HG03521 (cell line): Measurements from ENCODE around the gene CPNE8.

Experiments used
- ATAC-seq: cut with Tn5 transposase; IDR thresholded peaks from one replicate; pipeline ENCODE4 v1.9.1; 2021; ENCODE audit warnings: mild to moderate bottlenecking, moderate library complexity; ENCODE audit not compliant: unreplicated experiment

CPNE8 gene

GRCh38 chr12:38905480-38906351 is at the start of gene CPNE8:
Gene CPNE8 (minus strand): TSS chr12:38905591. CDS start chr12:38905534, 57 bp downstream.
- ATAC-seq = peak; percentile 60

- no peak for ATAC-seq
These were observed 49.0 kb upstream of the CPNE8 start for GRCh38 chr12:38954238-38954873.

DNA sequence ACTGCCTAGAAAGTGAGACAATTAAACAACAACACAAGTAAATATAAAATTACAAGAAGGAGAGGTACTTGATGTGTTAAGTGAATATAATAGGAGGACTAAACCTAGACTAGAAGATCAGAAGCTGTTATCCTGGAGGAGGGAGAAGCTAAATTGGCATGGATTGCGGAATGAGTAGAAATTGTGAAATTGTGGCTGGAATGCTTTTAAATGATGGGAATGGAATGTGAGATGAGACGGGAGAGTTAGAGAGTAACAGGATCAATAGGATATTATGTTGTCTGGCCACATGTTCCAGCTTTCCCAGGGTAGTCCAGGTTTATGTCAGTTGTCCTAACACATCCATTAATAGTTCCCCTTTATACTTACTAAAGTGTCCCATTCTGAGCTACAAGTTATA is 44.0 kb upstream of the CPNE8 start:
- no peak for ATAC-seq

GRCh38 chr12:38934686-38935085 is 29.3 kb upstream of the CPNE8 start:
- ATAC-seq = no peak

DNA sequence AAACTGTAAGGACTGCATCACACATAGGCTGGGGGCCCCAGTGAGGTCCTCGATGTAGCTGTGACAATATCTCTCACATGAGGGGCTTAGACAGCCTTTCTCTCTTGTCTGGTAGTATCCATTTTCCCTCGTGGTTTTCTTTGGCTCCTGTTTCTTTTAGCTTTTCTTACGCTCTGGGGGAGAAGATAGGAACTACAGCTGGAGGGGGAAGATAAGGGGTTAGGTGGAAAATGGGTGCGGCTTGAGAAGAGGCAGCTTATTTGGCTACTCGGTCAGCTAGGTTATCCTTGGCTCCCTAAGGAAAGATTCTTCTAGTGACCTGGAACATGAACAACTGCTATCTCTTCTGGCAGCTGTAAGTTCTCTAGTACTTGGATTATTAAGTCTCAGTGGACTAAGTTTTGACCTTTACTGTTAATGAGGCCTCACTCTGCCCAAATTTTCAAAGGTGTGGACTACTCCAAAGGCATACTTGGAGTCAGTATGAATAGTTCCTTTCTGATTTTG is 28.7 kb upstream of the CPNE8 start:
- ATAC-seq = no peak

GRCh38 chr12:38932320-38932719 is 26.9 kb upstream of the CPNE8 start:
- no peak for ATAC-seq

DNA sequence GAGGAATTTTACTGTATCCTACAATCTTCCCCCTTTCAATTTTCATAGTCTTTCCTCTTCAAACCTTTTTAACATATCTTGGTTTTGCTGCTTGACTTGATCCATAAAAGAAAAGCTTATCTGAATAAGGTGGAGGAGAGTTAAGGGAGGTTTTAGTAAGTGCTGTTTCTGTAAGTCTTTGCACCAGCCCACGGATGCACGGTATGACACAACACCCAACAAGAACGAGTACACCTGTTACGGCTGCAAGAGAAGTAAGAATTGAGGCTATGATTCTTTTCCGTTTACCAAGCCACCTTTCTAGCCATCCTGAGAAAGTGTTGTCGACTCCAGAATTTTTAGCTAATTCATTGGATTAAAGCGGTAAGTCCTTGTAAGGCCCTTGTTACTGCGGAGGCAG is 26.1 kb upstream of the CPNE8 start:
- ATAC-seq = no peak

- no peak for ATAC-seq
These were observed 25.6 kb upstream of the CPNE8 start for GRCh38 chr12:38930990-38931389.

DNA sequence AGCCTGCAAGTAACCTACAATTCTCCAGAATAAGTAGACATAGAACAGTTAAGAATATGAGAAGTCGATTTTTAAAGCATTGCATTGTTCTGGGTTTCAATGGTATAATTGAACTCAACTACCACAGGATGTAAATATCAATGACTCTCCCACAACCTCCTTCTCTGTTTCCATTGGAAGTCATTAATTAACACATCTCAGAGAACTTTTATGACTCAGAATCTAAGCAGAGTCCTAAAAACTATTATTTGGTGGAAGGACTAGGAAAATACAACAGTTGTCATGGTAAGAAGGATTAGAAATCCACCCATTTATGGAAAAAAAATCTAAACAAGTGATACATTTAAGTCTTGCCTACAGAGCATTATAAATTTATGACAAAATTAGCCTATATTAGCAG is 21.1 kb upstream of the CPNE8 start:
- ATAC-seq = no peak

- ATAC-seq = peak; percentile 94
These were observed 15.8 kb upstream of the CPNE8 start for GRCh38 chr12:38921025-38921677.

GRCh38 chr12:38919191-38919590 is 13.8 kb upstream of the CPNE8 start:
- no peak for ATAC-seq

- ATAC-seq = no peak
These were observed 10.2 kb upstream of the CPNE8 start for GRCh38 chr12:38915429-38916182.

GRCh38 chr12:38912116-38912515 is 6.7 kb upstream of the CPNE8 start:
- no peak for ATAC-seq

- no peak for ATAC-seq
These were observed 6.2 kb upstream of the CPNE8 start for GRCh38 chr12:38911611-38912010.

DNA sequence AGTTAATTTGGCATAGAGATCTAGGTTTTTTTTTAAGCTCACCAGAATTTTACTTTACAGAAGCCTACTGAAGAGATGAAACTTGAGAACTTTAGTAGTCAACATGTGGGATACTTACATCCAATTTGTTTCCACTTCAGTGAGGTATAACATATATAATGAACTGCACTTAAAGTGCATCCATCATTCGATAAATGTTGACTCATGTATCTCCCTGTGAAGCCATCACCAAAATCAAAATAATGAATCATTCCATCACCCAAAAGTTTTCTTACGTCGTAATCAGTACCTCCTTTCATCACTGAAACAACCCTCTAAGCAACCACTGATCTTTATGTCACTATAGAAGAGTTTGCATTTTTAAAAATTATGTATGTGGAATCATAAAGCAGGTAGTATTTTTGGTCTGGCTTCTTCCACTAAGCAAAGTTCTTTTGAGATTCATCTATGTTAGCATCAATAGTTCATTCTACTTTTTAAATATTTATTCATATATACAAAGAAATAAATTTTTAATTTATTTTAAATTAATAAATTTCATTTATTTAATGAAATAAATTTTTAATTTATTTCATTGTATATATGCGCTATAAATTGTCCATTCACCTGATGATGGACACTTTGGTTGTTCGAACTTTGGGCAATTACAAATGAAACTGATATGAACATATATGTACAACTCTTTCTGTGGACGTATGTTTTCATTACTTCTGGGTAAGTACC is 2.0 kb upstream of the CPNE8 start:
- ATAC-seq = no peak

GRCh38 chr12:38906482-38907200 is 1.2 kb upstream of the CPNE8 start:
- peak; percentile 60 for ATAC-seq

DNA sequence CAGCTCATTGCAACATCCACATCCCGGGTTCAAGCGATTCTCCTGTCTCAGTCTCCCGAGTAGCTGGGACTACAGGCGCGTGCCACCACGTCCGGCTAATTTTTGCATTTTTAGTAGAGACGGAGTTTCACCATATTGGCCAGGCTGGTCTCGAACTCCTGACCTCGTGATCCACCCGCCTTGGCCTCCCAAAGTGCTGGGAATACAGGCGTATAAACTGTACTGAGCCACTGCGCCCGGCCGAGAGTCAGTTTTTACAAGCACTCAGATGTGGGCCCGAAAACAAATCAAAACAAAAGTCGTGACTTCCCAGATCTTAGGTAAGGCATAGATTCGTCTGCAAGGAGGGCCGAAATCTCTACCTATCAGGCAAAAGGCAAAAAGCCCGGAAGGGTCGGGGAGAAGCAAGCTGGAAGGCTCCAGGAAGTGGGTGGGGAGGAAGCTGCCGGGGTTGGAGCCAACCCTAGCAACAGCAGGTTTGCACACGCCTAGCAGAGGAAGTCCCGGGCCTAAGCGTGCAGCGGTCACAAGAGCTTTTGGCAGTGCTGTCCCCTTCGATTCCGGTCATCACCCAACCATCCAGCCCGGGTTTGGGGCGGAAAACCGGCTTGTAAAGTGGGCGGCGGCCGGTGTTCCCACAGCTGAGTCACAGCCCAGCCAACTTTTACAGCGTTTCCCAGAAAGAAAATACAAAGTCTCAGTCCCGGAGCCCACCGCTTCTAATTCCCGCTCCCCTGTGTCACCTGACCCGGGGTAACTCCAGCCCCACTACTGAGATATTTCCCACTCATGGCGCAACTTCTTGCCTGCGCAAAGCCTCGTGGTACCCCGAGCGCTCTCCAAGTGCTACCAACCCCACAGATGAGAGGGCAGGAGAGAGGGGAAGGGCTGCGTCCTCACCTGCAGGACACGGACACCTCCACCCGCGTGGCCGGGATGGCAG is 583 bp downstream of the CPNE8 start:
- ATAC-seq = peak; percentile 56

DNA sequence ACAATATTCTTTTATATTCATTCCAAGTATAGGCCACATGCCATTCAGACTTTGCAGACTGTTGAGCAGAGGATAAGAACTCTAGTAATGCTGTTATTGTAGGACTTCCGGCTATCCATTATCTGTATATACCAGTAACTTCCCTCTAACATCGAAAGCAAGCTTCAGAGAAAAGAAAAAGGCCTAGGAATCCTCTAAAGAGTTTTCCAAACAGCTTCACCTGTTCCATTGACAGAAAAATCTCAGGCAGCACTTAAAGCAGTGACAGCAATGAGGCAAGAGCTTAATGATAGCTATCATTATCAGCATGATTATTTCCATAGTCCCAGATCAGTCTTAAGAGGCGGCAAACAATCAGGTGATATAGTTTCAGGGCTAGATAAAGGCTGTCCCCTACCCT is 1.8 kb downstream of the CPNE8 start:
- ATAC-seq = no peak
